ENCODE measurements around the gene C1QTNF3.
"Not testable (repeated sequence)": the region's sequence is repeated elsewhere in the genome, so short reads cannot be mapped to it uniquely, and the experiment has no call there.

C1QTNF3 gene

GRCh38 chr5:34047774-34048572 lies 5.0 kb upstream of the C1QTNF3 start:
- no peak for DNase-seq

DNA sequence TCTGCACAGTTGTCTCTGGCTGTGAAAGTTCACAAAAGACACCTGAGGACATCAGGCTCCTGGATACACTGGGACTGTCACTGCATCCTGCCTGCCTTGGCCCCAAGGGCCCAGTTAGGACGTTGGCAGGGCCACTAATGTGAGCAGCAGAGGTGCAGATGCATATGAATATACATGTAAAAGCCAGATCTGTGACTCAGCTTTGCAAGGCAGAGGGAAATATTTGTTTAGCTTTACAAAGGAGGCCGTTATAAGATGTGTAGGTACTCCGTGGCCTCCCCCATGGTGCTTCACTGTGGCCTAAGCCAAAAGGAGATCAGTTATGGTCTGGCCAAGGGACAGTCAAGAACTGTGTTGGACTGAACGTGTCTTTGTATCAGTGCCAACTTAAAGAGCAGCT lies 4.1 kb upstream of the C1QTNF3 start:
- DNase-seq = no peak

GRCh38 chr5:34045996-34046395 lies 3.0 kb upstream of the C1QTNF3 start:
- DNase-seq = no peak

DNA sequence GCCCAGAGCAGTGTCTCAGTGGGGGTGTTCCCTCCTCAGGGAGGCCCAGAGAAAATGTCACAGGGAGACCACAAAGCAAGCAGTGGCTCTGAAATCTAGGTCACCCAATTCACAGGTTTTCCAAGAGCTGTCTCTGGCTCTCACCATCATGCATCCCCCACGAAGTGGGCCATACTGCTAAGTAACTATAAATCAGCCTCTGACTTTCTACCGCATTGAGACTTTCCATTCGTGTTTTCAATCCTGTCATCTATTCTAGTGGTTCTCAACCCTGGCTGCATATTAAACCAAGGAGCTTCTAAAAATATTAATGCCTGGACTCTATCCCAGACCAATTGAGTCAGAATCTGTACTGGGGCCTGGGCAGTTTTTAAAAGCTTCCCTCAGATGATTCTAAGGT lies 2.0 kb upstream of the C1QTNF3 start:
- no peak for DNase-seq

DNA sequence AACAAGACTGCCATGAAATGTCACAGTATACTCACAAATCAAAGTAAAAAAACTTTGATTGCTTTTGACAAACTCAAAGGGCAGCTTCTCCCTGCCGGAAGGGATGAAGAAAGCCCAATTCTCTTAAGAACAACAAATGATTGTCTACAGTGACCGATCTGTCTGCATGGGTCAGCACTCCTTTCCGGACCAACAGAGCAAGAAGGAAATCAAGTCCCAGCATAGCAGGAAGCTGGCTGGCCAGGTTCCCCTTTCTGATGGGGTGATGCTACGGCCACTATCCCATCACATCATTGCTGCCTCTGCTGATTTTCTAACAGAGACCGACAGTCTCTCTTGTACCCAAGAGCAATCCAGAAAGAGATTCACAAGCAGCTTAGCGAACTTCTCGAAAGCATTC lies 692 bp downstream of the C1QTNF3 start:
- DNase-seq = no peak

DNA sequence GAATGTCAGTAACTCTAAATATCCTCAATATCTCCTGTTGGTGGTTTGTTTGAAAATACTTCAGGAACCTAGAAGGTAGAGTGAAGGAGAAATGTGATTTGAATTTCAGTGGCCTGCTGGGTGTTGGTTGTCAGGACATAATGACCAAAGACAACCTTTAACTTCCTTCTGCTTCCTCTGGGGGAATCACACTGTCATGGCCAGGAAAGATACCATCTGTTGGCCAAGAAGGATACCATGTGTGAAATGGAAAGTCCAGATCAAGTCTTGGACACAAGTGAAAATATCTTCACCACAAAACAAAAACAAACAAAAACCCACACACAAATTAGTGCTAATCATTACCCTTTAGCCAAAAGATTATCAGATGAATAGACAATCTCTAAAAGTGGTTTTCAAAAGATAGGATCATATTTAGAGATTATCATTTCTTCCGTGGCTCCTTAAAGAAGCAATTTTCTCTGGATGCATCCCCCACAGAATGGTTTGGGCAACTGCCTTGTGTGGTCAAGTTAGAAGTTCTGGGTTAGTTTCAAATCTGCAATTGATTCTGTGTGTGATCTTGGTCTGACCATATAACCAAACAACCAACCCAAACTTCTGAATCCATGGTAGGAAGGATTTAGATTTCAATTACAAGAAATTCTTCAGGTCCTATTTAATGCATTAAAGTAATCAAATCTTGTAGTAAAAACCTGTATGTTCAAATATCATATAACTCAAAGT lies 1.6 kb downstream of the C1QTNF3 start:
- DNase-seq = no peak

- no peak for DNase-seq
Observed at GRCh38 chr5:34040472-34040871, 2.5 kb downstream of the C1QTNF3 start.

DNA sequence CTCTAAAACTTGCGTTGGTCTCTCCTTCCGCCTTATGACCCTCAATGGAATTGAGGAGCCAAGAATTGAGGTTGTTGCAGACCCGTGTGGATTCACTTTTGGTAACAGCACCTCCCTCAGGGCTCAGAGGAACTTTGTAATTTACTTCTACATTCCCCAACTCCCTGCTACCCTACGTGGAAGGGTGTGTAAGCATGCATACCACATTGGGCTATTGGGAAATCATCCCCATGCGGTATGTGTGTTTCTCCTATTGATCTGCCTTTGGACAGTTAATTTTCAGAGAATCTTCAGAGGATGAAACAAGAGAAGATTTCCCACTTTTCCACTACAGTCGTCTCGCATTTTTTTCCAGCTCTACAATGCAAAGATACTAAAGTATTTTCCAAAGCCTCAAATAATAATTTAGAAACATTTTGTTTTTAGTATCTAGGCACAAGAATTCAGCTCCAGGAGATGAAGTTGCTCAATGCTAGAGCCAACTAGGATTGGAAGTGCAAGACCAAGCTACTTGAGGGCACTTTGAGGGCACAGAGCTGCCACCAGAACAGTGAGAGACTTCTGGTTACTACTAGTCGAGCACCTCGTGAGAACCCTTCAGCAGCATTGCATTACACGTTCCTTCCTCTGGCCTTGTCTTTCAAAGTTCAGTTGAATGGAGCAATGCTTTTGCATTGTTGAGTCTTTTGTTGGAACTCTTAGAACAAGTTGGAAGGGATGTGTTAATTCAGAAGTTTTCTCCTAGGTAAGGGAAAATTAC lies 3.4 kb downstream of the C1QTNF3 start:
- no peak for DNase-seq

DNA sequence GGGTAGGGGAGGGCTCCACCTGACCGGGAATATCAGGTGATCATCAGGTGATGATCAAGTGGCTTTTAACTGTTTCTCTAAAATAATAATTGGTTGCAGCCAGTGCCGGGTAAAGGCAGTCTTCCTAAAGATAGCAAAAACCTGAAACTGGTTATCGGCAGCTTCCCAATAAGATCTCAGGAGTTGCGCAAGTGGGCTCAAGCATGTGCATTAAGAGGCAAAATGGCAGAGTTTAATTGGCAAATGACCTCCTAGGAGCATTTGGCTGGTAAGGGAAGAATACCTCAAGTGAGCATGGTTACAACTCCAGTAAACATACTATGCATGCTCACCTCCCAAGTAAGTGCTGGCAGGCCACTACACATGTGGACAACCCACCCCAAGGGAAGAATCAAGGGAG lies 4.2 kb downstream of the C1QTNF3 start:
- no peak for DNase-seq

DNA sequence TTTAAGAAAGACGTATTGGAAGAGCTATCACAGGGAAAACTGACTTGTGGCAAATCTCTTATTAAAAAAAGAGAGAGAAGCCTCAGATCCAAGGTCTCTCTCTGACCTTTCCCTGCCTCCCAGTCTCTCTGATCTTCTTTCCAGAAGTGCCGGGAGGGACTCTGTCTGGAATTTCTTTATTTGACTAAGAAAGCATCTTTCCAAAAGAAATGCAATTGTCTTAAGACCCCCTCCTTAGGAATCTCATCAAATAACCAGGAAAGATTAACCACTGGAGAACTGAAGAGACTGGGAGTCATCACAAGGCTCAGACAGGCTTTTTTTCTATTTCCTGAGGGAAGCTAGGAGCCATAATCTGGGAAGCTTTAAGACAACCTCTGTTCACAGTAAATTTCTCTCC lies 4.6 kb downstream of the C1QTNF3 start:
- DNase-seq = no peak

DNA sequence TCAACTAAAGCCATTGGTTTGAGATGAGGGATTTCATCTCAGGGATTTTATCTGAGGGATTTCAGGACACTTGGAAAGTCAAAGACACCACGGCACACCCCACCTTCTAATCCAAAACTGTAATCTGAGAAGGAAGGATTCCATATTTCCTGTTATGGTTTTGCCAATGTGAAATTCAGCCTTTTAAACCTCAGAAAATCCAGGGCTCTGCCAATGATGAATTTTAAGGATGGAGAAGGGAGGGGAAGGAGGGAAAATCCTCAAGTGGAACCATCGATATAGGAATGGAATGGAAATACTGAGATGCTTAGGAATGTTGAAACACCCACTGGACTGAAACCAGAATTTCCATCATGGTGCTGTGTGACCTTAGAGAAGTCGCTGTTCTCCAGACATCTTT lies 5.3 kb downstream of the C1QTNF3 start:
- DNase-seq = no peak

DNA sequence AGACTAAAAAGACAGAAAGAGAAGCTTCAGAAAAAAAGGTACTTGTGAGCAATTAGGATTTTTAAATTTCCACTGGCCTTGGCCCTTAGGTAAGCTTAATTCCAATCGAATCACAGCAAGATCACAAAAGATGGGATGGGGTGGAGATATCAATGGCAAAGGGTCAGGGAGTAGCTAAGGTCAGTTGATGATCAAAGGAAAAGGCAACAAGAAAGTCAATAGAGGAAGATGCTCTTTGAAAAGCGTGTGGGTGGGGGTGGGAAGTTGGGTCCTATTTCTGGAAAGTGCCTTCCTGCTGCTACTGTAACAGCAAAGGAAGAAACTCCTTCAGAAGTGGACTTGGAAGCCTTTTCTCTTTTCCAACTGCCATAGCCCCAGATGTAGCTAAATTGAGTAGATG lies 7.3 kb downstream of the C1QTNF3 start:
- DNase-seq = no peak

DNA sequence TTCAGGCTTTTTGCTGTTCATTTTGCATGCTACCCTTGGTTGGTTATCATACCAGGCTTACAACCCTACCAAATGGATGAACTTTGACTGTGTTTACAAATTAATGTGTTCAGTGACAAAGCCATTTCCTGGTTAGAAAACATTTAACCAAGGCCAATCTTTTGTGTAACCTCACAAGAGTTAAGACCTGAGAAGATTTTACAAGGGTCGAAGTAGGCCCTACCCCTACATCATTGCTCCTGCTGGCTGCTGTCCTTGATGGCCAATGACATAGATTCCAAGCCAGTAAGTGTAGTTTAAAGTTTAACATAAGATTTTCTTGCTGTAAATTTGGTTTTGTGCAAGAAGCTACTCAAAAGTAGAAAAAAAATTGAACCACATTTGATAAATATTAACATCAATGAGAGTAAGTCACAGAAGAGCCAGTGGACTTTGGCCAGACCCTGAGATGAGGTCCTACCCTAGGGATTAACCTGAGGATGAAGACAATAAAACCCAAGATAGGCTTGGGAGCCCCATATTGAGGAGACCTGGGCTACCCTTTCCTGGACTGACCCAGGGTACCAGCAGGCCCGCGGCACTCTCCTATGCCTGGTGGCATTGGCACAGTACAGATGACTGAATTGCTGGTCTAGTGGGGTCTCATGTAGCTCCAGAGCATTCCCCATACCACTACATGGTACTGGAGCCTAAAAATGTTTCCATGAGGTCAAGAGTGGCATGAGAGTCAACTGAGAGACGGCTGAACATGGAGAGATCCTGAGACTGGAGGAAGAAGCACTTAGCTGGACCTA lies 8.3 kb downstream of the C1QTNF3 start:
- no peak for DNase-seq

DNA sequence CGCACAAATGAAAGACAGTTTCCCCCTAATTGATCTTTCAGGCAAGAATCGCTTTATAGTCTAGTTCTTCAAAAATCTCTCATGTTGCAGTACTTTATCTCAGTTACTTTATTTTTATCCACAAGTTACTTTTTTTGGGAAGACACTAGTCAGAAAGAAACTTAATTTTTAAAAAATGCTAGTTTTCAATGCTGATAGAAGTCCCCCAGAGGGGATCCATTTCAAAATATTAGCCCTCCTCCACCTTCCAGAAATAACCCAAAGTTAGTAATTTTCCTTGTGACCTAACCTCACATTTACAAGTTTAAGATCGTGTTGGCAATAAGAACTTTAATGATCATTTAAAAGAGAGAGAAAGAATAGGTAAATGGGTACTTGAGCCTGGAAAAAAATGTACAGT lies 11.0 kb downstream of the C1QTNF3 start:
- DNase-seq = no peak

DNA sequence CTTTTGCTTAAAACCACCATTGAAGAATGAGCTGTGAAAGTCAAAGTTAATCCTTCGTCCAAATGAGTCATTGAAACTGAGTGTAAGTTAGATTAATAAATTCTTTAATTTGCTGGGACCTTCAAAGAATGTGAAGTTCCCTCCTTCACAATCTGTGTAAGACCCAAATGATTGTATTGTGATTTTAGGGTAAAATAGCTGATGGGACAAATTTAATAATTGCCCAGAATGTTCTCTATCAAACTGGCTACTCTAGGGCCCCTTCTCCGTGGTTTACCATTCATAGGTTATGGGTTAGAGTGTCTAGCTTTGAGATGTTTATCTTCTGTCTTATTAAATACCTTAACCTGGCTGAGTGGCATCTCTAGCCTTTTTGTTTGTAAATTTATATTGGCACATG lies 11.9 kb downstream of the C1QTNF3 start:
- no peak for DNase-seq

DNA sequence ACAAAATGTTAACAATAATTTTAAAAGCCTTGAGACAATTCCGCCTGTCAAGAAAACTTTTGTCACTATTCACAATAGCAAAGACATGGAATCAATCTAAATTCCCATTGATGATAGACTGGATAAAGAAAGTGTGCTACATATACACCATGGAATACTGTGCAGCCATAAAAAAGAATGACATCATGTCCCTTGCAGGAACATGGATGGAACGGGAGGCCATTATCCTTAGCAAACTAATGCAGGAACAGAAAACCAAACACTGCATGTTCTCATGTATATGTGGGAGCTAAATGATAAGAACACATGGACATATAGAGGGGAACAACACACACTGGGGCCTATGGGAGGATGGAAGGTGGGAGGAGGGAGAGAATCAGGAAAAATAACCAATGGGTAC lies 12.4 kb downstream of the C1QTNF3 start:
- not testable (repeated sequence) for DNase-seq

- no peak for DNase-seq
Observed at GRCh38 chr5:34030048-34030447, 13.0 kb downstream of the C1QTNF3 start.

GRCh38 chr5:34028349-34028748 lies 14.7 kb downstream of the C1QTNF3 start:
- no peak for DNase-seq

GRCh38 chr5:34026089-34026761 lies 16.8 kb downstream of the C1QTNF3 start:
- DNase-seq = no peak

DNA sequence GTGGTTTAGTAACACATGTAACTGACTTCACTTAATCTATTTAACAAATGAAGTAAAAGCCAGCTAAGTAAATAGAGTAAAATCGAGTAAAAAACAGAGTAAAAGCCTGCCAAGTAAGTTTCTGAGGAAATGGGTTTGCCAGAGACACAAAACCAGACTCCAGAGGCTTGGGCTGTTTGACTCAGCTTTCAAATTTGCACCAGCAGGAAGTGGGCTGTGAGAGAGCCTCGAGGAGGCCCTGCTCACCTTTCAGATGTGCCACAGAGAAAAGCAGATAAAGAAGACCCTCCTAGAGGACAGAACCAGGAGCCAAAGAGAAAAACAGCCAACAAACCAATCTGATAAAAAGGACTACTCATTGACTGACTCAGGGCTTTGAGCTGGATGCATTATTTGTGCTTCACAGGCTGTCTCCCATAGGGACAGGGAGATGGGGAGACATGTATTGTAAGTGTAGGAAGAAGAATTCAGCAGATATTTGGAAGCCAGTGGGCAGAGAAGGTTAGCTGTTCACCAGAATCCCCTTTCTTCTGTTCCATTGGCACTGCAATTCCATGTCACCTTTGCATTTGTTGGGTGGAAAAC lies 20.8 kb downstream of the C1QTNF3 start:
- no peak for DNase-seq

DNA sequence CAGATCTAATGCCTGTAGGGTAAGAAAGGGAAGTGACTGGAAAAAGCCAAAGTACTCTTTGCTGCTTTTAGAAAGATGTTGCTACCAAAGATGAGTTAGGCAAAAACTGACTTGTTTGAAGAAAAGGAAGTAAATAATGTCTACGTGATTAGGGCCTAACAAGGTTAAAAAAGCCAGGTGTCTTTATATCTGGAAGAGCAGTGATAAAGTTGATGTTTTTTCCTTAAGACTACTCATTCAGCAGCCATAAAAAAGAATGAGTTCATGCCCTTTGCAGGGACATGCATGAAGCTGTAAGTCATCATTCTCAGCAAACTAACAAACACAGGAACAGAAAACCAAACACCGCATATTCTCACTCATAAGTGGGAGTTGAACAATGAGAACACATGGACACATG lies 21.7 kb downstream of the C1QTNF3 start:
- no peak for DNase-seq

- DNase-seq = no peak
Observed at GRCh38 chr5:34020726-34021125, 22.3 kb downstream of the C1QTNF3 start.

All from NCI-H345 (cell line).